GDM1 (cell line): ENCODE results near the gene CTDSPL.

ENCODE experiments used
- DNase-seq: peaks from one replicate; lab custom pipeline; 2025; lab: John Stamatoyannopoulos, UW

CTDSPL gene

DNA sequence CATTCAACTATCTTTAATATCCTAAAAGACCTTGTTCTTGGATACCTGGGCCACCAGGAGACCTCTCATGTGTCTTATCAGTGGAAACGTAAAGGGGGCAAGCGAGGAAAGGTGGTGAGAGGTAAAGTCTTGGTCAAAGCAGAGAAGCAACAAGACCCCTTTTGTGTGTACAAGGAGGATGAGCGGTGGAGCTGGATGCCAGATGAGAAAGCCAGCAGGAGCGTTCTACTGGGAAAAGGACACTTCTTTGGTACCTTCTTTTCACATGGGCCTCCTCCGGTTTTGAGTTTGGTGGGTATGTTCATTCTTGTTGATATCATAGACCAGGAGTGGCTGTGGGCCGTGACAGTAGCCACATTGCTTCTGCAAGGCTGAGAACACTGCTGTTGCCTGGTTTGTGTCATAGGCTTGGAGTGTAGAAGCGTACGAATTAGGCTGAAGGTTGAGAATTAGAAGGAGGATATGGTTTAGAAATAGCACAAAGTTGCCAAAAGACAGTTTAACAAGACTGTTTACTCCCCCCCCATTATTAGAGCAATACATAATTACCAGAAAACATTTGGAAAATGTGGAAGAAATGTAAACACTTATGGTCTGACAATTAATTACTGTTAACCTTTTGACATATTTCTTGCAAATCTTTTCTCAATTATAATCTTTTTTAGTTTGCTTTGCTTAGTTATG, 82.1 kb downstream of the CTDSPL start:
- no peak for DNase-seq

DNA sequence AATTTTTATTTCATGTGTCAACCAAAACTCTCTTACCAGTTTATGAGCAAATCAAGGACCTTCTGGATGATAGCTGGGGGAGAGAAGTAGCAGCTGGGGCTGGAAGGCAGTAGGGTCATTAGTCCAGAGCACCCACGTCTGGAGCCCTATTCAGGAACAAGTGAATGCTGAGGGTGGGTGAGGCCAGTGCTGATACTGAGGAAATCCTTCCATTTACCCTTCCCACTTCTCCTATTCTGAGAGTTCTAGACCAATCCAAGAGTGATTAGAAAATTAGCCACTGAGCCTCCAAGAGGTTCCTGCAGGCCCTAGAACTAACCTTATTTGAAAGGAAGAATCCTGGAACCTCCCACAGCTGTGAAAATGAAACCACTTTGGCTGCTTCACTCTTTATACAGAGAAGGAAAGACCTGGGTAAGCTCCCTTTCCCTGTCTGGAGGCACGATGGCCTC, 82.7 kb downstream of the CTDSPL start:
- DNase-seq = no peak

DNA sequence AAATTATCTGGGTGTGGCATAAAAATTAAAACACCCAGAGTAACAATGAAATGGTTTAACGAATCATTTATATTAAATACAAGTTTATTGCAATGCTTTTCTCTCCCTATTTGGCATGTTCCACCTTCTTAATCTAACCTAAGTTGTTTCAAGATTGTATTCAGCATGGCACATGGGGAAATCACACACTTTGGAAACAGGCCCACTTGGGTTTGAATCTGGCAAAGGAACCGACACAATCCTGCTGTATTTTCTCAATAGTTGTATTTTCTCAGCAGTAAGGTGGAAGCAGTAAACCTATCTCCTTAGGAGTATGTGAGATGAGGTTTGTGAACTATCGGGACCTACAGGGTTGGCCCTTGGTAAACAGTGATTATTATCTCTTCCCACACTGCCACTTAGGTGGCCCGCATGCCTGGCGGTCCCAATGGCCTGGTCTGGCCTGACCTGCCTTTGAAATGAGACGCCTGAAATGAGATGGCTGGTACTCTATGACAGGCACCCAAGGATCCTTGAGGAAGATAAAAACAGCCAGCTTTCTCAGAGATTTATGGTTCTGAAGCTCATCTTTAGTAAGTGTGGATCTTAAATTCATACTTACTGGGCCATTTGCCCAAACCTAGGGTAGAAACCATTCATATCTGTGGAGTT, 83.6 kb downstream of the CTDSPL start:
- DNase-seq = no peak

DNA sequence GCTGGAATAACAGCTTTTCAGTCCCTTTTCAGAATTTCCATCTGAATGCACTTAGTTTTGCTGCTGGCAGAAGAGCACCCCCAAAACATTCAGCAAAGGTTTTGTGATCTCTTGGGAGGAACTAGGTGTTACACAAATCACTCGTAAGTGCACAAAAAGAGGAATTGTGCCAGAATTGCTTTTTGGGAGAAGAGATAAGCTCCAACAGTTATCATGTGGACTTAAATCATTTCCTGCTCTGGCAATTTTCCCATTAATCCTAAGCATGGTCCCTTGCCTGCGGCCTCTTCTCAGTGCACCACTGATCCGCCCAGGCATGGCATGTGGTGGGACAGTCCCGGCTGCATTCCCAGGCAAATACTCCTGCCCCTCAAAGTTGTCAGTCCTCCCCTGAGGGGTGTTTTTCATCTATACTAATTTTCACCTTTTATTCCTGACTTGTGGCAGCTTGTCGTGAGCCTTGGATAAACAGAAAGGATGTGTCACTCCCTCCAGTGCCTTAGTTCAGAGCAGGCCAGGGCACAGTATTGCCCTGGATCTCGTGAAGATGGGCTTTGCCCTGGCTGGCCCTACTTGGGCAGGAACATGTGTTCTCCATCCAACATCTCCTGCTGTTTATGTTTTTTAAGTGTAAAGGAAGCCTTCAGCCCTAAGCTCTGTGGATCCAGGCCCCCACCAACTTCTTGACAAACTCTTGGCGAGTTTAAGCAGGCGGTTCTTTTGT, 84.3 kb downstream of the CTDSPL start:
- no peak for DNase-seq

DNA sequence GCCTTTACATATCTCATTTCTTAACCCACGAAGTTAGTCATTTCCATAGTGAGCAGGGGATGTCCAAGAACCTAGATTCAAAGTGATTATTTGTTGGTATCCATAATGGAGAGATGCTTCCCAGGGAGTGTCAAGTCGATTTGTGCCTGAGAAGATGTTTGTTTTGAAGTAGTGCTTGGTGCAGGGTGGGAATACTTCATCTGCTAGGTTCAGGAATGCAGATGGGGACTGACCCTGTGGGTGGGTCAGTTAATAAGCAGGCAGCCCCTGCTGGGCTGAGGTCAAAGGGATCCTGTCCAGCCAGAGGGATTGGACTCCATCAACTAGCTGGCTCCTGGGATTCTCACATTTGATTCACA, 84.8 kb downstream of the CTDSPL start:
- no peak for DNase-seq

DNA sequence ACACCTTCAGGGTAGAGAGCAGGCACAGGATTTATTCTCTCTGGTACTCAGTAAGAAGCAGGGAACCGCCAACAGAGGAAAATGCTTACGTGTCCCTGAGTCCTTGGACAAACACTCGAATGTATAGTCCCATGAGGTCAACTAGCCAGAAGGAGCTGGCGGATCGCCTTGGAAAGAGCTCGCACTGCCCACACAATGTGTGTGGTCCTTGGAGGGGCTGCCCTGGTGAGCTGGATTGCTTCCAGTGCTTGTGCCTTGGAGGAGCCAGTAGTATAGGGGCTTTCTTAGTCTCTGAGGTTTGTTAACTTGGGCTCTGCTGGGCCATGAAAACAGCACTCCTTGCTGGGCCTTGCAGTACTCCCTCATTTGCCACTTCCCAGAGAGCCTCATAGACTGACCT, 88.2 kb downstream of the CTDSPL start:
- DNase-seq = no peak

DNA sequence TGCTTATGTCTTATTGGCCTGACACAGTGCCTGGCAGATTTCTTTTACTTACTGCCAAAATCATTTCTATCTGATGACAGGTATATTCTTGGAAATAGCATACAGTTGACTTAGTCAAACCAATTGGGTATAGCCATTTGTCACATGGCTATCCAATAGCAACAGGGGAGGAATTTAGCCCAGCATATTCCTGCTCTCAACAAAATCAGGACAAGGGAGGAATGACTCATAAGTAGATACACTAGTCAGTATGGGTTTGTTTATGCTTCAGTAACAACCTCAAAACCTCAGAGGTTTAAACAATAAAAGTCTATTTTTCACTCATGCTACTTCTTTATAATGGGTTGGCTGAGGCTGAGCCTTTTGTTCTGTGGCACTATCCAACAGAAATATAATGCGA, 90.9 kb downstream of the CTDSPL start:
- no peak for DNase-seq

DNA sequence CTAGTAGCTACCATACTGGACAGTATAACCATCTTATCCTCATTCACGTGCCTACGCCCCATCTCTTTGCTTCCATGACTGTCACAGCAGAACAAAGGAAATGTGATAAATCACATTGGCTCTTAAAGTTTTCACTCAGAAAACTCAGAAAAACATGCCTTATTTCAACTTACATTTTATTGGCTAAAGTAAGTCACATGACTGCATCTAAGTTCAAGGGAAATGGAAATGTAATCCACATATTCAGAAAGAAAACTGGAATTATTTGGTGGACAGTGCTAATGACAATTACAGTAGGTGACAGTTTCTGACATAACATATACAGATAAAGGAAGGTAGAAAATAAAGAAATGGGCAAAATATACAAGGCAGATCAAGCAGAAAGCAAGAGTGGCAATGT, 91.5 kb downstream of the CTDSPL start:
- DNase-seq = no peak

DNA sequence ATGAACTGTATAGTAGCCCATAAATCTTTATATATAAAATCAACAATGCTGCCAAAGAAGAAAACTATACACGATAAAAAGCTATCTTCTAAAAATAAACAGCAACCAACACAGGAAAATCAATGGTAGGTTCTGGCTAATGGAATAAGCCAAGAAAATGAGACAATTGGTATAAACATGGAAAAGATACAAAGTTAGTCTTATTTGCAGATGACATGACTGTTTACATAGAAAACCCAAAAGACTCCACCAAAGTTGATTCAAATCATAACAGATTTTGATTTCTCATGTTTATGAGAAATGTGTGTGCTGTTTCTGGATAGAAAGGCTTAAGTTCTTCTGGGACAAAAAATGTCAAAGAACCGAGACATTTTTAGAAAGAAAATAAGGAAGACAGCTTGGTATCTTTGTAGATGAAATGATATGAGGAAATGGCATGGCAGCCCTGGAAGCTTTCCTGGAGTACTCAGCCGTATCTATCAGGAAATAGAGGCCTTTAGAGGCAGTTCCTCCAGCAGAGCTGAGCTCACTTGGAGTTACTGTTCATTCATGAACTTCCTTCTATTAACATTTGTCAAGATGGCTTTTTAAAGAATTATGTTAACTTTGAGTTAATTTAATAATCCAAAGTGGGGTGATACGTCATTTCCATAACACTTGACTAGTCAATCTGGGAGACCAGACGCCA, 92.2 kb downstream of the CTDSPL start:
- no peak for DNase-seq

DNA sequence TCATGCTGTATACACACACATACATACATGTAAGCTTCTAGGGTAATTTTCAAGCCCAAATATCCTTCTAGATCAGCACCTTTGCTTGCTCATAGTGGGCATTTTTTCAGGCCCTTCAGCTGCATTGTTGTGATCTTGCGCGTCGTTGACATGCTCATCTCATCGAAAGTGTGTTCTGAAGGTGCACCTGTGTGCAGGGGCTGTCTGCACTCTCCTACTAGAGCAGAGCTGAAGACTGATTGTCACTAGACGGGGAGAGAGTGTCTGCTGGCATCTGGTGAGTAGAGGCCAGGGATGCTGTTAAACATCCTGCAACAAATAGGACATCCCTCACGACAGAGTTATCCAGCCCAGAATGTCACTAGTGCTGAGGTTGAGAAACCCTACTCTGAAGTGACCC, 93.2 kb downstream of the CTDSPL start:
- no peak for DNase-seq

DNA sequence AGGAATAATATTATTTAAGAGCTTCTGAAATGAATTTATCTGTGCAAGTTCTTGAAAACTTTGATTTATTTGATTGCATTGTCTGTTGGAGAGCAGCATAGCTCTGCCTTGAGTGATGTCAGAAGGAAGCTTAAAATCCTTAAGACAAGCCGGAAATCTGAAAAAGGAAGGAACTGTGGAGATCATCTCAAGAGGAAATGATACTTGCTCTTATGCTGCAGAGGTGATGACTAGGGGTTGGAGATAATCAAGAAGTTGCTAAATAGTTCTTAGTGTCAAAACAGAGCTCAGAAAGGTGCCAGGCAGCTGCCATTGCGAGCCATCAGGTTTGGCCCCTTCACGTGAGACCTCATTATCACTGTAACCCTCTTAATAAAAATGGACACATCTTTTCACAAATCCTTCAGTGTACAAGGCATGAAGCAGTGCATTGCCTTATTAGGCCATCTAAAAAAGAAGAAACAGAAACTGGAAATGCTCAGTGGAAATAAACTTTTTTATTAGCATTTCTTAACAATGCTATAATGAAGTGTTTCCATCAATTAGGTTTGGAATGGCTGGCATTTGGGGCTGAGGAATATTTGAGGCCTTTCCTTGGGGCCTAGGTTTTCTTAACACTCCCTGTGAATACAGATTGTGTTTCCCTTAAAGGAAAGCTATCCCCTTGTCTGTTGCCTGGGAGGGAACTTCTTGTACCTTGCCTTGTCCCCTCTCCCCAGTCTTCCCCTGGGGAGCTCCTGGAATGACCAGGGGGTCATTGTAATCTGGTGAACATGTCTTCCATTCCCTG, 94.4 kb downstream of the CTDSPL start:
- no peak for DNase-seq

DNA sequence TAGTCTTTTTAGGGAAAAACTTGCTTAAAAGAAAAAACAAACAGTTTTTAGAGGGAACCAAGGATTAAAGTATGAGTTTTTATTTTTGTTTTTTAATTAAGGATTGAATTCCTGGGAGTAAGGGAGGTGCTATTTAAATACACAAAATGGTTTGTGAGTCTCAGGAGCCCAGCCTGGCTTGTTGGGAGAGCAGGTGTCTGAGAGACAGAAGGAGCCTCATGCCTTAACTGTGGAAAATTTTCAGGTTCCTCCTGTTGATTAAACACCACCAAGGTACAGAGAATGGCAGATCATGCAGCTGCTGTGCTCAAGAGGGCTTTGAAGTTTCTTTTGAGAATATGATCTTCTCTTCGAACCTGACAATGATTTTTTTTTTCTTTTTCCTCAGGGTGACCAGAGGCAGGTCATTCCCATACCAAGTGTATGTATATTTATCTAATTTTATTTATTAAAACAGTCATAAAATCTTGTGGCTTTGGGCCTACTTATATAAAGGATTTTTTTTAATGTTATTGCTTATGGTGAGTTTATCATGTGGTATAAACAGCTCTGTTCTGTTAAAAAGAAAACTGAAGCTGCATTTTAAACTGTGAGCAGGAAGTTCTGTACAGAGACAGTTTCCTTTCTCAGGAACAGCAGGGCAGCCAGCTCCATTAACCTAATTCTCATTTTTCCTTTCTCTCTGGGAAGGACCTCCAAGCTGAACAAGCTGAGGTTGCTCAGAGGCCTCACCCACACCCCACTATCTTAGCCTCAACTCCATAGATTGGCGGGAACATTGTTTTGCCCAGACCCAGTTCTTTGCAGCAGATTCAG, 95.3 kb downstream of the CTDSPL start:
- DNase-seq = no peak

DNA sequence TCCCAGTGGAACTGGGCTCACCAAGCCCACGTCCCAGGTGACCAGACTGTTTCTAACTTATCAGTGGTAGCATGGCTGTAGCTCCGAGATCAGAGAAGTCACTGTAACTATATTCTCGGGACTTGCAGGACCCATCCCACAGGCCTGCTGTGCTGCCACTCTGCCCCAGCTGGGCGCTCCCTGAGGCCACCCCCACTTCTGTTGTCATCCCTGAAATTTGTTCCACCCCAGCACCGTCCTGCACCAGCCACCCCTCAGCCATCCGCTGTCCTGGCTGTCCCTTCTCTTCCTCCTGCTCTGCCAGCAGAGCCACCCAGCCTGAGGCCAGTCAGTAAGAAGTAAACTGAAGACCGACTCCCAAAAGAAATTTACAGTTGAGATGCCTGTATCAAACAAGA, 95.9 kb downstream of the CTDSPL start:
- DNase-seq = no peak

DNA sequence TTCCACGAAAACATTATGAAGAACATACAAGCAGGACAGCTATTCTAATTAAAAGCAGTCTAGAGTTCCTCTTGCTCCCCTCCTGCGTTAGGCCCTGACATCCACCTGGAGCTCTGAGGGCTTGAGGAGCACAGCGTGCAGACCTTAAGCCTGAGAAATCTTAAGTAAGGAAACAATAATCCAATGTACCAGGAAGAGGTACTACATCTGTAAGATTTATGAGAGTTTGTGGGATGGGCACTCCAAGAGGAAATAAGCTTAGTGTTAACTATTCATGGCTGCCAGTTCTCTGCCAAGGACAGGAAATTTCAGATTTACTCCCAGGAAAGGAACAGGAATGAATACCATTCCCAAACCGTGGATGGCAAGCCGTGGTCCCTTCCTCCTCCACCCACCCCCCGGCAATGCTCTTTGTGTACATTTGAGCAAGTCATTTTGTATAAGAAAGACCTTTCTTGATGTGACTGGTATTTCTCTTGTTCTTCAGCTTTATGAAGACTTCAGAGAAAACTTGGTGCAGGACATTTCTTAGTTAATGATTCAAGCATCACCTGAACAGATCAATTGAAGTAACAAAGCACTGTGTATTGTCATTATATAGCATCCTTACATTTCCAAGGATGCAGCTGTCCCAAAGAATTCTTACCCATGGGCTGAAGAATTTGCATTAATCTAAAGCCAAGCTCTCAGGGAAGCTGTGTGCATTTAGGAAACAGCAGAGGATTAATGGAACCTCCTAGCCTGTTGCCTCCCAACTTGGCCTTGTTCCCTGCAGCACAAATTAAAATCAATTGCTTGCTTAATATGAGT, 100.1 kb downstream of the CTDSPL start:
- no peak for DNase-seq

DNA sequence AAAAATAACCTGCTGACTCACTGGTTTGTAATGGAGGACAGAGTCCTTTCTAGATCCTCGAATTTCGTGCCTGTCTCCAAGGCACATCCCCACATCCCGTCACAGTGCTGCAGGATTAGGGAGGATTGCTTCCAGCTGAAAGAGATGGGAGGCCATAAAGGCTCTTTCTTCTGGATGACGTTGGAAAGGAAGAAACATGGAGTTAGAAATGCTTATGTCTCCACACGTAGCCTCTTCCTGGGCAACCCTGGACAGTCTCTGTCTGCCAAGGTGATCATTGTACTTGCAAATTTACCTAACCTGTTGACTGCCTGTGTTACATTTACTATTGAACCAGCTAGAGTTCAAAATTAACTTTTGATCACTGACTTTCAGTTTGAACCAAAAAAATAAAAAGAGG, 101.3 kb downstream of the CTDSPL start:
- no peak for DNase-seq

DNA sequence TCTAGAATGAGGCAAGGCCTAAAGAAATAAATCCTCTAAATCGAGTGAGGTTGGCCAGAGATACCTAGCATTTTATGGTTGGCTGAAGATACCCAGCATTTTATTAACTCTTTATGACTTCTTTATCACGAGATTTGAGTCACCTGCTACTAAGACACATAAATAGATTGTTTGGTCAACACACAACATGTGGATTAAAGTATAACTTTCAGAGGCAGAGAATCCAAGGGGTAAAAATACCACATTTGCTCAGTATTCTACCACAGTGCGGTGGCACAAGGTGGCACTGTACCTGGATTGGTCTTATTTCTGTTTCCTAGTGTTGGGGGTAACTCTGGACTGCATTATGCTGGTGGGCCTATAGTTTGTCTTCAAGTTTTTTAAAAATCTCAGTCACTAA, 102.0 kb downstream of the CTDSPL start:
- no peak for DNase-seq

DNA sequence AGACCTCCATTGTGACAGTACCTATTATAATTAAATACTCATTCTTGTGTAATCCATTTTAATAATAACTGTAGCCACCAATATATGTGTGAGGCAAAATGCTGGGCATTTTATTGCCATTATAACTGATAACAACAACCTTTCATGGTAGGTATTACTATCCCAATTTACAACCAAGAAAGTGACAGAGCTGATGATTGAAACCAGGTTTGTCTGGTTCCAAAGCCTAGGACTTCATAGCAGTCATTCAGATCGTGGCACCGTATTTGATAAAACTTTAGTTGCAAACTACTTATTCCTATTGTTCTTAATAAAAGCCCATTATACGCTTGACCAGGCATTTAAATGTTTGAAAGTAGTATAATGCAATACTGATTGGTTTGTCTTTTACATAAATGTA, 102.5 kb downstream of the CTDSPL start:
- DNase-seq = no peak

DNA sequence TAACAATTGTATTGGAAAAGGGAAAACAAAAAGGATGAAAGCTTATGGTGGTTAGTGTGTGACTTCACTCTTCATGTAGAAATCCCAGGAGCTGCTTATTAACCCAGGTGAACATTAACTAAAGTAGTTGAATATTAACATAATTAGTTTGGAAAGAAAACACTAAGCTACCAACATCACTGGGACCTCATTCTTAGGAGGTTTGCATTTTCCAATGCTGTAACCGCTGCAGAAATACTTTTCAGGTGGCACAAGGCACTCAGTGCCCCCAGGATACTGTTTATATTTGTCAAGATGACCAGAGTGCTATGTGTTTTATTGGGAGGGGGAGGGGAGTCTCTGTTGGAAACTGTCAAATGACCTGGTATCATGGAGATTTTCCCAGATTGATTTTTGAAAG, 103.0 kb downstream of the CTDSPL start:
- no peak for DNase-seq

DNA sequence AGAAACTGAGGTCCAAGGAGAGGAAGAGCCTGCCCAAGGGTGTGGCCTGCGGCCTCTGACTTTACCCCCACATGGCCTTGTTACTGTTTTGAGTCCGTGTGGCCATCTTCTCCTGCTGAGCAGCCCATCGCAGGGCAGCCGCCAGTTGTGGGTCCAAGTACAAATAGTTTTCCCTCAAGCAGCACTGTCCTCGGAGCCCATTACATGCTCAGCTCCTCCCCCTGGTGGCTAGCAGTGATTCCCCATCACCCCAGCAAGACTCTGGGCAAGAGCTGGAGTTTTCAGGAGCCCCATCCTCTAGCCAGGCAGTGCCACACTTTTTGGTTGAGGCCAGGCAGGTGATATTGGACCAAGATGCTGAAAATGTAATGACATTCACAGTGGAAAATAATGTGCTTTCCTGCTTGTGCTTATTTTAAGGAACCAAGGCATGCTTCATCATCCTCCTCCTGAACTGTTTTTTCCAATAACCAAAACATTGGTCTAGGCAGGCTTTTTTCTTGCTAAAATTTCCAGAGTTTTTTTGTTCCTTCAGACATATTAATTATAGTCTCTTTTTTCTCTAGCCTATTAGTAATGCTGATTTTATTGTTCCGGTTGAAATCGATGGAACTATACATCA, 105.7 kb downstream of the CTDSPL start:
- peak; percentile 46 for DNase-seq

DNA sequence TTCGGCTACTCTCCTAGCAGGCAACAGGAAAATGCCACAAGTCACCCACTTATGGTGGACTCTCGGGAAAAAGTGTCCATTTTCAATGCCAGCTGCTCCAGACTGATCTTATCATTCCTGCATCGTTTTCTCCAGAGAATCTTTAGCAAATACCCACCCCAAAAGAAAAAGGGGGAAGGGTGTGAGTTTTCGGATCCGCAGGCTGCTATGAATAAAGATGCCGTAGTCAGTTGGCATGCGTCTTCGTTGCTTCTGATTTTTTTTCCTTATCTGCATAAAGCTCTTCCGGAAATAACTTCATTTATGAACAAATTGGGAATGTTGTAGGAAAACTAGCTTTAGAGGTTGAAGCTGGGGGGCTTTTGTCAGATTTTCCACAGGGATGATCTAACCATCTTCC, 106.5 kb downstream of the CTDSPL start:
- DNase-seq = no peak
